Mesothelial cell of epicardium (in vitro differentiated cells): ENCODE measurements around the gene SLC45A2. TPM values are rescaled to one million over a fixed set of nuclear protein-coding genes. Genes with fewer than 3 reads are reported as not detected.

Source experiments
- DNase-seq, 2 experiments: peaks; one replicate each; pipeline ENCODE4 v3.0.0; 2021; ENCODE audit warnings: low spot score in 2 of 2; ENCODE audit not compliant: unreplicated experiment in 2 of 2
- H3K27ac Mint-ChIP-seq: 2 replicates; pipeline ENCODE4 v1.8.0; 2021; ENCODE audit warnings: mixed read lengths
- H3K27me3 Mint-ChIP-seq: 2 replicates; pipeline ENCODE4 v1.8.0; 2021; ENCODE audit warnings: low read depth, mixed read lengths
- H3K36me3 Mint-ChIP-seq: 2 replicates; pipeline ENCODE4 v1.8.0; 2021; ENCODE audit warnings: mixed read lengths
- H3K4me1 Mint-ChIP-seq: 2 replicates; pipeline ENCODE4 v1.8.0; 2021; ENCODE audit warnings: mixed read lengths
- H3K4me3 Mint-ChIP-seq: 2 replicates; pipeline ENCODE4 v1.8.0; 2021; ENCODE audit warnings: mild to moderate bottlenecking, moderate library complexity, mixed read lengths
- H3K9me3 Mint-ChIP-seq: 2 replicates; pipeline ENCODE4 v1.8.0; 2021; ENCODE audit warnings: mixed read lengths
- CTCF ChIP-seq: fragments of 200-600 bp; sonication (generic); IDR thresholded peaks from one replicate; pipeline ENCODE4 v1.5.0; 2021; ENCODE audit warnings: antibody characterized with exemption; ENCODE audit not compliant: unreplicated experiment
- total RNA-seq: library from RNA; stranded (reverse); gene quantifications from 3 replicates; pipeline ENCODE4 v1.2.1, GENCODE V29; 2021

Gene SLC45A2
- total RNA-seq, 1 donor from 2014 or later: 0.63 TPM

- peaks cover 71% of the 10 kb centered on the region for H3K27me3 Mint-ChIP-seq
- H3K36me3 Mint-ChIP-seq: no peaks in the 10 kb centered on the region
- DNase-seq: no peak
- H3K4me1 Mint-ChIP-seq: peaks cover 4% of the 10 kb centered on the region
- no peak for TF ChIP-seq CTCF
- no peaks in the 10 kb centered on the region for H3K9me3 Mint-ChIP-seq
- H3K4me3 Mint-ChIP-seq: no peak overlapping the region
- no peak overlapping the region for H3K27ac Mint-ChIP-seq
Measured at GRCh38 chr5:33937707-33938506, 46.6 kb downstream of the SLC45A2 start.

GRCh38 chr5:33937017-33937706 is 47.3 kb downstream of the SLC45A2 start:
- Mint-ChIP-seq H3K4me3 (no peak overlapping the region), H3K27me3 (peaks cover 65% of the 10 kb centered on the region), H3K4me1 (peaks cover 4% of the 10 kb centered on the region), H3K27ac (no peak overlapping the region), H3K36me3 (no peaks in the 10 kb centered on the region), H3K9me3 (no peaks in the 10 kb centered on the region)
- no peak for DNase-seq
- TF ChIP-seq CTCF: no peak

- Mint-ChIP-seq H3K4me3 (peak within 1 kb of the TSS; percentile 72), H3K27ac (no peak within 1 kb of the TSS), H3K27me3 (peaks cover 60% of the 10 kb centered on the region), H3K9me3 (no peaks in the 10 kb centered on the region), H3K36me3 (no peaks in the 10 kb centered on the region), H3K4me1 (peaks cover 4% of the 10 kb centered on the region)
- DNase-seq: no peak
- TF ChIP-seq CTCF: no peak
Measured at GRCh38 chr5:33936381-33937016, 48.0 kb downstream of the SLC45A2 start, which contains the start of gene RXFP3. TSS of gene RXFP3 (plus strand) at chr5:33936386. CDS start at chr5:33936741, 355 bp downstream.

GRCh38 chr5:33936004-33936380 is 48.5 kb downstream of the SLC45A2 start:
- H3K27me3 Mint-ChIP-seq: peaks cover 55% of the 10 kb centered on the region
- H3K9me3 Mint-ChIP-seq: no peaks in the 10 kb centered on the region
- peak; percentile 69 for TF ChIP-seq CTCF
- H3K36me3 Mint-ChIP-seq: no peaks in the 10 kb centered on the region
- peaks cover 4% of the 10 kb centered on the region for H3K4me1 Mint-ChIP-seq
- H3K27ac Mint-ChIP-seq: no peak overlapping the region
- H3K4me3 Mint-ChIP-seq: peak overlapping the region; percentile 72
- peak; percentile 79 to 93 for DNase-seq

GRCh38 chr5:33934176-33934575 is 50.3 kb downstream of the SLC45A2 start:
- no peak overlapping the region for H3K27ac Mint-ChIP-seq
- H3K27me3 Mint-ChIP-seq: peaks cover 39% of the 10 kb centered on the region
- TF ChIP-seq CTCF: no peak
- no peak for DNase-seq
- peaks cover 4% of the 10 kb centered on the region for H3K4me1 Mint-ChIP-seq
- H3K9me3 Mint-ChIP-seq: no peaks in the 10 kb centered on the region
- no peaks in the 10 kb centered on the region for H3K36me3 Mint-ChIP-seq
- H3K4me3 Mint-ChIP-seq: no peak overlapping the region
